OCI-LY7 (cell line): ENCODE results near the gene REC8. TPM values are rescaled to one million over a fixed set of nuclear protein-coding genes. Genes with fewer than 3 reads are reported as not detected.

Experiments used
- BruUV-seq: library from RNA; stranded (reverse); fragments of 400-500 nt; replicated peaks from 2 replicates; lab custom pipeline; 2021; lab: Mats Ljungman, UMichigan
- CTCF ChIA-PET: fragments of 300-600 bp; sonication (Branson Sonifier 250); formaldehyde crosslinking; loops from one replicate; lab custom pipeline; 2022; ENCODE audit warnings: antibody characterized with exemption; ENCODE audit not compliant: unreplicated experiment; lab: Charles Lee
- POLR2A ChIA-PET: fragments of 300-600 bp; sonication (Branson Sonifier 250); formaldehyde crosslinking; loops from one replicate; lab custom pipeline; 2022; ENCODE audit warnings: antibody characterized with exemption; lab: Charles Lee
- DNase-seq: peaks from one replicate; pipeline ENCODE4 v3.0.0-alpha.2; 2015; ENCODE audit warnings: low spot score
- H2AFZ ChIP-seq: fragments of 200-600 bp; sonication (generic), shearing (Covaris generic); 2 replicates; pipeline ENCODE4 v1.6.1; 2014; ENCODE audit warnings: mild to moderate bottlenecking, antibody characterized with exemption, low read length, moderate library complexity
- H3K27ac ChIP-seq: fragments of 200-600 bp; sonication (generic); 2 replicates; pipeline ENCODE4 v1.5.1; 2014; ENCODE audit warnings: mixed run types, low read depth, mild to moderate bottlenecking, moderate library complexity, low read length, inconsistent platforms; ENCODE audit not compliant: poor library complexity, severe bottlenecking
- H3K36me3 ChIP-seq: fragments of 200-600 bp; sonication (generic); 2 replicates; pipeline ENCODE4 v1.6.1; 2014; ENCODE audit warnings: mild to moderate bottlenecking, antibody characterized with exemption, low read length, moderate library complexity, mixed read lengths; ENCODE audit not compliant: insufficient read depth
- H3K4me1 ChIP-seq: fragments of 200-600 bp; sonication (generic); 2 replicates; pipeline ENCODE4 v1.5.1; 2014; ENCODE audit warnings: mild to moderate bottlenecking, low read length; ENCODE audit not compliant: insufficient read depth, poor library complexity, severe bottlenecking
- H3K4me2 ChIP-seq: fragments of 200-600 bp; sonication (generic); 2 replicates; pipeline ENCODE4 v1.6.1; 2014; ENCODE audit warnings: mild to moderate bottlenecking, low read length
- H3K4me3 ChIP-seq: fragments of 200-600 bp; sonication (generic); 2 replicates; pipeline ENCODE4 v1.5.1; 2014; ENCODE audit warnings: mild to moderate bottlenecking, low read depth, low read length; ENCODE audit not compliant: poor library complexity, severe bottlenecking
- H3K79me2 ChIP-seq: fragments of 200-600 bp; sonication (generic); 2 replicates; pipeline ENCODE4 v1.6.1; 2016; ENCODE audit warnings: low read depth, mild to moderate bottlenecking, low read length, moderate library complexity, mixed read lengths; ENCODE audit not compliant: insufficient read depth
- H3K9me2 ChIP-seq: fragments of 200-600 bp; sonication (generic); 2 replicates; pipeline ENCODE4 v1.6.1; 2016; ENCODE audit warnings: mild to moderate bottlenecking, low read length, mixed read lengths; ENCODE audit not compliant: insufficient read depth
- H3K9me3 ChIP-seq: fragments of 200-600 bp; sonication (generic); 2 replicates; pipeline ENCODE4 v1.6.1; 2014; ENCODE audit warnings: mild to moderate bottlenecking, mixed run types, low read length, mixed read lengths
- H4K20me1 ChIP-seq: fragments of 200-600 bp; sonication (generic); 2 replicates; pipeline ENCODE4 v1.6.1; 2014; ENCODE audit warnings: mild to moderate bottlenecking, antibody characterized with exemption, low read length, moderate library complexity, mixed read lengths; ENCODE audit not compliant: insufficient read depth
- CTCF ChIP-seq: fragments of 200-600 bp; sonication (generic); conservative IDR thresholded peaks from 2 replicates; pipeline ENCODE4 v1.5.1; 2014; ENCODE audit warnings: mild to moderate bottlenecking, antibody characterized with exemption, low read length, moderate library complexity, mixed read lengths
- EZH2phosphoT487 ChIP-seq: fragments of 200-600 bp; sonication (generic); IDR thresholded peaks from 2 replicates; pipeline ENCODE4 v1.6.1; 2018; ENCODE audit warnings: low read depth, borderline replicate concordance, mild to moderate bottlenecking, mixed run types, antibody characterized with exemption, low read length, moderate library complexity, mixed read lengths
- intact Hi-C: fragments of 100-400 bp; cut with micrococcal nuclease; formaldehyde crosslinking; loops from one replicate; pipeline ENCODE4 v1.10.0; 2022; ENCODE audit not compliant: unreplicated experiment
- total RNA-seq, 2 experiments: library from RNA; depleted of rRNA in 1 of 2; stranded (reverse); fragments of >200 nt in 1 of 2; shearing (Covaris generic) in 1 of 2; gene quantifications; 2 replicates each; pipeline ENCODE4 v1.2.3, GENCODE V29; 2014 to 2022

Gene REC8
- total RNA-seq, 2 experiments from 2014 or later, result 9.8 to 14.2 TPM

GRCh38 chr14:24192933-24193332 lies 21.1 kb downstream of the REC8 start:
- H3K4me1 ChIP-seq, result peaks cover 35% of the 10 kb centered on the region
- H3K9me2 ChIP-seq, result no peaks in the 10 kb centered on the region
- ChIA-PET POLR2A (no interaction called here), CTCF (no interaction called here)
- H3K36me3 ChIP-seq, result peaks cover 26% of the 10 kb centered on the region
- no TSS peak for BruUV-seq
- no peaks in the 10 kb centered on the region for H3K9me3 ChIP-seq
- H3K79me2 ChIP-seq, result peaks cover 16% of the 10 kb centered on the region; the same call in 1 of the 2 replicates
- no peak overlapping the region for H3K4me2 ChIP-seq
- no peak overlapping the region for H3K27ac ChIP-seq
- no peak overlapping the region for H3K4me3 ChIP-seq
- DNase-seq, result no peak
- TF ChIP-seq CTCF, result no peak
- no peak for TF ChIP-seq EZH2phosphoT487
- H2AFZ ChIP-seq, result no peak overlapping the region
- intact Hi-C loops, result no loop called here
- no peaks in the 10 kb centered on the region for H4K20me1 ChIP-seq

GRCh38 chr14:24194186-24194872 lies 22.4 kb downstream of the REC8 start:
- ChIA-PET CTCF (no interaction called here), POLR2A (interaction anchor here (0.5 to 2.3 kb wide), 6 partner anchors 24 to 84 kb away, joined by 4 to 8 read pairs (median 6); partner anchors contain the start of genes DCAF11, NRL, PSME1 and PSME2)
- TF ChIP-seq EZH2phosphoT487 (no peak), CTCF (no peak)
- BruUV-seq, result TSS peak; percentile 29
- Histone ChIP-seq H3K79me2 (peaks cover 17% of the 10 kb centered on the region; the same call in 1 of the 2 replicates), H3K9me3 (no peaks in the 10 kb centered on the region), H3K4me3 (peak overlapping the region; percentile 75), H3K36me3 (peaks cover 36% of the 10 kb centered on the region), H2AFZ (peak overlapping the region; percentile 32; the same call in 1 of the 2 replicates), H3K9me2 (no peaks in the 10 kb centered on the region), H3K4me2 (peak overlapping the region; percentile 91), H3K4me1 (peaks cover 27% of the 10 kb centered on the region), H4K20me1 (no peaks in the 10 kb centered on the region), H3K27ac (peak overlapping the region; percentile 86)
- intact Hi-C loops, result no loop called here
- DNase-seq, result no peak

GRCh38 chr14:24194873-24195185 lies 22.9 kb downstream of the REC8 start:
- no peaks in the 10 kb centered on the region for H3K9me3 ChIP-seq
- DNase-seq, result no peak
- peak overlapping the region; percentile 32; the same call in 1 of the 2 replicates for H2AFZ ChIP-seq
- CTCF ChIA-PET, result no interaction called here
- POLR2A ChIA-PET, result interaction anchor here (0.5 to 2.3 kb wide), 7 partner anchors 24 to 85 kb away, joined by 4 to 8 read pairs (median 6); partner anchors contain the start of genes DCAF11, EMC9, NRL and PSME1
- H3K79me2 ChIP-seq, result peaks cover 17% of the 10 kb centered on the region; the same call in 1 of the 2 replicates
- no TSS peak for BruUV-seq
- intact Hi-C loops, result loop anchor here (5.0 kb wide), 1 partner anchor 172 kb away; the partner anchor contains the start of gene NFATC4
- peaks cover 26% of the 10 kb centered on the region for H3K4me1 ChIP-seq
- H3K9me2 ChIP-seq, result no peaks in the 10 kb centered on the region
- H3K27ac ChIP-seq, result peak overlapping the region; percentile 86
- H3K4me2 ChIP-seq, result peak overlapping the region; percentile 91
- H3K36me3 ChIP-seq, result peaks cover 39% of the 10 kb centered on the region
- H4K20me1 ChIP-seq, result no peaks in the 10 kb centered on the region
- no peak for TF ChIP-seq CTCF
- TF ChIP-seq EZH2phosphoT487, result no peak
- peak overlapping the region; percentile 75 for H3K4me3 ChIP-seq
